ENCODE measurements around the gene MED28.

DNA sequence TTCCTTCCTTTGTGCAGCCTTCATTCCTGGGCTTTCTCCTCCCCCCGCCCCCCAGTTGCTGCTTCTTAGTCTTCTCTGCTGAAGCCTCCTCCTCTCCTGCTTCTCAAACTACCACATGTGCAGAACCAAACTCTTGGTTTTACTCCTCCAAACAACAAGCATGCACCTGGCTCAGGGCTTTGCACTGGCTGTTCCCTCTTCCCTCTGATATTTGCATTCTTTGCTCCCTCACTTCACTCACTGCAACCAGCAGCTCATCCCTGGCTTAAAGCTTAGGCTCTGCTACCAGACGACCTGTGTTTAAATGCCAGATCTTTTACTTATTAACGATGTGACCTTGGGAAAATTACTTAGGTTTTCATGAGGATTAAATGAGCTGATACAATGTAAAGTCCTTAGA is 51.4 kb downstream of the MED28 start:
- no peak for TF ChIP-seq CTCF (IDR thresholded peaks at IDR 0.05; ENCODE audit: low read length)
- no peak for TF ChIP-seq EZH2phosphoT487 (IDR thresholded peaks at IDR 0.05; ENCODE audit: low read length)

Measured in MM.1S (cell line).